ENCODE data around the gene FMN2. TPM values are rescaled to one million over a fixed set of nuclear protein-coding genes. Genes with fewer than 3 reads are reported as not detected.
A peak's percentile ranks its signal among the peaks of the same experiment; 100 is the strongest.

Gene FMN2
- total and polyA plus RNA-seq, 4 donors: 0.14 to 2.7 (median 1.2) TPM

DNA sequence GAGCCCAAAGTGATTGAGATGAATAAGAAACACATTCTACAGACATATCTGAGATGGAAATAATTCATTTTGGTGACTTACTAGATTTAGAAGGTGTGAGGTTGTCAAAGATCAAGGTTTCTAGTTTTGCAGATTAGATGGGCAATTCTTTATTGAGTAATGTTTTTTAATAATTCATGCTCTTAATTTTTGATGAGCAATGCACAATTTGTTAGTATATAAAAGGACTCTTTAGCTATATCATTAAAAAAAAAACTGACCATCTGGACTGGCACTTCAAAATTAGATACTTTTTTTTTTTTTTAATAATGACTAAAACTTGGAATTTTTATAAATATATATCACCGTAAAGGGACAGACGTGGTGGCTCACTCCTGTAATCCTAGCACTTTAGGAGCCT lies 63.9 kb downstream of the FMN2 start:
- no peaks in the 10 kb centered on the region for H3K9me3 ChIP-seq (ENCODE audit: control insufficient read depth in 4 of 4, insufficient read depth in 3 of 4, low read length in 3 of 4)
- H3K27me3 ChIP-seq (ENCODE audit: control insufficient read depth in 3 of 3, insufficient read depth in 3 of 3, low read length in 2 of 3): no peaks in the 10 kb centered on the region
- ATAC-seq (ENCODE audit: insufficient read depth, low FRiP score): no peak
- H3K27ac ChIP-seq (ENCODE audit: low read depth in 1 of 2, low read length in 1 of 2): no peak overlapping the region
- H3K9ac ChIP-seq (ENCODE audit: insufficient read depth in 1 of 2, low read length in 2 of 2): no peak overlapping the region
- WGBS, 2 donors: 98% methylated on average over 2 of the region's 2 CpGs
- no peak overlapping the region for H3K4me3 ChIP-seq
- no peak for DNase-seq
- no peaks in the 10 kb centered on the region for H3K36me3 ChIP-seq (ENCODE audit: control insufficient read depth in 4 of 4, insufficient read depth in 4 of 4, low read length in 4 of 4)
- TF ChIP-seq, protein P1, sequence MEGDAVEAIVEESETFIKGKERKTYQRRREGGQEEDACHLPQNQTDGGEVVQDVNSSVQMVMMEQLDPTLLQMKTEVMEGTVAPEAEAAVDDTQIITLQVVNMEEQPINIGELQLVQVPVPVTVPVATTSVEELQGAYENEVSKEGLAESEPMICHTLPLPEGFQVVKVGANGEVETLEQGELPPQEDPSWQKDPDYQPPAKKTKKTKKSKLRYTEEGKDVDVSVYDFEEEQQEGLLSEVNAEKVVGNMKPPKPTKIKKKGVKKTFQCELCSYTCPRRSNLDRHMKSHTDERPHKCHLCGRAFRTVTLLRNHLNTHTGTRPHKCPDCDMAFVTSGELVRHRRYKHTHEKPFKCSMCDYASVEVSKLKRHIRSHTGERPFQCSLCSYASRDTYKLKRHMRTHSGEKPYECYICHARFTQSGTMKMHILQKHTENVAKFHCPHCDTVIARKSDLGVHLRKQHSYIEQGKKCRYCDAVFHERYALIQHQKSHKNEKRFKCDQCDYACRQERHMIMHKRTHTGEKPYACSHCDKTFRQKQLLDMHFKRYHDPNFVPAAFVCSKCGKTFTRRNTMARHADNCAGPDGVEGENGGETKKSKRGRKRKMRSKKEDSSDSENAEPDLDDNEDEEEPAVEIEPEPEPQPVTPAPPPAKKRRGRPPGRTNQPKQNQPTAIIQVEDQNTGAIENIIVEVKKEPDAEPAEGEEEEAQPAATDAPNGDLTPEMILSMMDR (IDR thresholded peaks at IDR 0.05; ENCODE audit: control extremely low read depth, extremely low read depth): no peak
- no peaks in the 10 kb centered on the region for H3K4me1 ChIP-seq (ENCODE audit: control insufficient read depth in 5 of 5, insufficient read depth in 5 of 5, low read length in 5 of 5)

DNA sequence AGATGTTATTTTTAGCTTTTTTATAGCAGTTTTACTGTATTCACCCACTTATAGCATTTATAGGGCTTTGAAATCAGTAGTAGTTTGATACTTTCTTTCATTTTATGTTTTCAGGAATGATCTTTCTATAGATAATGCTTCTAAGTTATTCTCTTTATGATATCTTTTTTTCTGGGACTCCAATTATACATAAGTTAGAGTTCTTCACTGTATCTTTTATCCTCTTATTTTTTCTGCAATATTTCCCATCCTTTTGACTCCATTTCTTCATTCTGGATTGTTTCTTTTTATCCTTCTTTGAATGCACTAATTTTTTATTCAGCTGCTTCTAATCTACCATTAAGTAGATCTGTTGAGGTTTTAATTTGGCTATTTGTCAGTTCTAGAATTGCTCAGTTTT lies 73.1 kb downstream of the FMN2 start:
- H3K4me1 ChIP-seq (ENCODE audit: control insufficient read depth in 5 of 5, insufficient read depth in 5 of 5, low read length in 5 of 5): no peaks in the 10 kb centered on the region
- H3K9me3 ChIP-seq (ENCODE audit: control insufficient read depth in 4 of 4, insufficient read depth in 3 of 4, low read length in 3 of 4): peaks cover 0 to 5% (median under 1%) of the 10 kb centered on the region in 4 donors
- H3K27me3 ChIP-seq (ENCODE audit: control insufficient read depth in 3 of 3, insufficient read depth in 3 of 3, low read length in 2 of 3): no peaks in the 10 kb centered on the region
- H3K9ac ChIP-seq (ENCODE audit: insufficient read depth in 1 of 2, low read length in 2 of 2): no peak overlapping the region
- no peak for DNase-seq
- no peak overlapping the region for H3K27ac ChIP-seq (ENCODE audit: low read depth in 1 of 2, low read length in 1 of 2)
- ATAC-seq (ENCODE audit: insufficient read depth, low FRiP score): no peak
- no peak overlapping the region for H3K4me3 ChIP-seq
- no peaks in the 10 kb centered on the region for H3K36me3 ChIP-seq (ENCODE audit: control insufficient read depth in 4 of 4, insufficient read depth in 4 of 4, low read length in 4 of 4)
- TF ChIP-seq, protein P1 (IDR thresholded peaks at IDR 0.05; ENCODE audit: control extremely low read depth, extremely low read depth): no peak

DNA sequence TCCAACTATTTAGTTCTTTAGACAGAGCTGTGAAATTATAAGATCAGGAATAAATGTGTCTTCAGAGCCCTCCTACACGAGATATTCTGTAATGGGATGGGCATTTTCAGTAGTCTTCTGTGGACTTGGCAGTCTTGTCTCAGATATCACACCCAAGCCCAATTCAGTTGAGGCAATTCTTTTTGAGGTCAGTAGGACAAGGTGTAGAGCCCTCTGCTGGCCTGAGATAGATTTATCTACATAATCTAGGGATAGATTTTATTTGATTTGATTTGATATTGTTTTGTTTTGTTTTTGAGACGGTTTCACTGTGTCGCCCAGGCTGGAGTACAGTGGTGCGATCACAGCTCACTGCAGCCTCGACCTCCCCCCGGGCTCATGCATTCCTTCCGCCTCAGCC lies 77.5 kb downstream of the FMN2 start:
- no peaks in the 10 kb centered on the region for H3K4me1 ChIP-seq (ENCODE audit: control insufficient read depth in 5 of 5, insufficient read depth in 5 of 5, low read length in 5 of 5)
- DNase-seq: peak in 1 of 3 donors; percentile 6
- H3K36me3 ChIP-seq (ENCODE audit: control insufficient read depth in 4 of 4, insufficient read depth in 4 of 4, low read length in 4 of 4): no peaks in the 10 kb centered on the region
- peaks cover 0 to 5% (median under 1%) of the 10 kb centered on the region in 4 donors for H3K9me3 ChIP-seq (ENCODE audit: control insufficient read depth in 4 of 4, insufficient read depth in 3 of 4, low read length in 3 of 4)
- 77 to 78% methylated on average over 7 of the region's 7 CpGs for WGBS, 2 donors
- H3K27ac ChIP-seq (ENCODE audit: low read depth in 1 of 2, low read length in 1 of 2): no peak overlapping the region
- TF ChIP-seq, protein P1 (IDR thresholded peaks at IDR 0.05; ENCODE audit: control extremely low read depth, extremely low read depth): no peak
- H3K4me3 ChIP-seq: no peak overlapping the region
- H3K27me3 ChIP-seq (ENCODE audit: control insufficient read depth in 3 of 3, insufficient read depth in 3 of 3, low read length in 2 of 3): no peaks in the 10 kb centered on the region
- ATAC-seq (ENCODE audit: insufficient read depth, low FRiP score): no peak
- H3K9ac ChIP-seq (ENCODE audit: insufficient read depth in 1 of 2, low read length in 2 of 2): no peak overlapping the region

DNA sequence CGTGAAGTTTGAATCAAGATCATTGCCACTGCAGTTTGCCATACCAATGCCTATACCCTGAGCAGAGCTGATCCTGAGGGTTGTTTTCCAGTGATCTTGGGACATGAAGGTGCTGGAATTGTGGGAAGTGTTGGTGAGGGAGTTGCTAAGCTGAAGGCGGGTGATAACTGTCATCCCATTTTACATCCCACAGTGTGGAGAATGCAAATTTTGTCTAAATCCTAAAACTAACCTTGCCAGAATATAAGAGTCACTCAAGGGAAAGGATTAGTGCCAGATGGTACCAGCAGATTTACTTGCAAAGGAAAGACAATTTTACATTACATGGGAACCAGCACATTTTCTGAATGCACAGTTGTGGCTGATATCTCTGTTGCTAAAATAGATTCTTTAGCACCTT lies 78.6 kb downstream of the FMN2 start:
- H3K4me3 ChIP-seq: no peak overlapping the region
- H3K27ac ChIP-seq (ENCODE audit: low read depth in 1 of 2, low read length in 1 of 2): no peak overlapping the region
- H3K9ac ChIP-seq (ENCODE audit: insufficient read depth in 1 of 2, low read length in 2 of 2): no peak overlapping the region
- DNase-seq (no peak), ATAC-seq (ENCODE audit: insufficient read depth, low FRiP score) (no peak)
- no peaks in the 10 kb centered on the region for H3K27me3 ChIP-seq (ENCODE audit: control insufficient read depth in 3 of 3, insufficient read depth in 3 of 3, low read length in 2 of 3)
- peaks cover 0 to 2% (median under 1%) of the 10 kb centered on the region in 4 donors for H3K9me3 ChIP-seq (ENCODE audit: control insufficient read depth in 4 of 4, insufficient read depth in 3 of 4, low read length in 3 of 4)
- TF ChIP-seq, protein P1 (IDR thresholded peaks at IDR 0.05; ENCODE audit: control extremely low read depth, extremely low read depth): no peak
- 90% methylated on average over 2 of the region's 2 CpGs for WGBS, 2 donors
- H3K4me1 ChIP-seq (ENCODE audit: control insufficient read depth in 5 of 5, insufficient read depth in 5 of 5, low read length in 5 of 5): no peaks in the 10 kb centered on the region
- H3K36me3 ChIP-seq (ENCODE audit: control insufficient read depth in 4 of 4, insufficient read depth in 4 of 4, low read length in 4 of 4): no peaks in the 10 kb centered on the region
